ENCODE results near the gene PARD3. TPM values are rescaled to one million over a fixed set of nuclear protein-coding genes. Genes with fewer than 3 reads are reported as not detected.

The PARD3 gene
- total RNA-seq, 1 donor: 42.1 TPM

DNA sequence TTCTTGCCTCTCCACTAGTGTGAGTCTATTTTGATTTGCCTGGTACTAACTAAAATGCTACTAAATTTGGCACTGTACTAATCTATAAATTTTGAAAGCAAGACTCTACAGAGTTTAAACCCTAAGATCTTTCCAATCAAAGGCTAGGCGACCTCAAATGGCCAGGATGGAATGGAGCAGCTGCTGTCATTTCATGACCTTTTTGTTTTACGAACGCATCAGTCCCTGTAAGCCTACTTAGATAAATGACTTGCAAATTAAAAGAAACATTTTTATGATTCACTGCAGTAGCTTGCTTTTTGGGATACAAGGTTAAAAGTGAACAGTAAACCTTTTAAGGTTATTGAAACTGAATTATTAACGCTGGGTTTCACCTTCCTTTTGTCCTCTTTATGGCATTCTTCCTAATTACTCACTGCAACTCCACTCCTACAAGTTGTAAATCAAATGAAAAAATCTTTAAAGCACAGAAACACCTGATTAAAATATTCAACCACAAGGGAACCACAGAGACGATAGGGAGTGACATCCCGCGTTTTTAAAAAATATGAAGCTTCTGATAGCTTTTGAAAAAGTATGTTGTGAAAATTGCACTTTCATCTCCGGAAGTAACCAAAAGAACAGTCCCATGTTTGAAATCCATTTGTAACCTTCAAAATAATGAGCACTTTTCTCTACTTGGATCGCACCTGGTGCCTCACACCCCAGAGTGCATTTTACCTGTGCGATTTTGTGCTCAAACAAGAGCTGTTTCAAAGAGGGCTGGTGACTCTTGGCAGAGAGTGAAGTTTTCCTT is 595.1 kb downstream of the PARD3 start:
- H3K4me3 ChIP-seq (ENCODE audit: low read depth, low read length): no peak overlapping the region
- no peak for DNase-seq (ENCODE audit: low read depth)
- TF ChIP-seq, protein P1, sequence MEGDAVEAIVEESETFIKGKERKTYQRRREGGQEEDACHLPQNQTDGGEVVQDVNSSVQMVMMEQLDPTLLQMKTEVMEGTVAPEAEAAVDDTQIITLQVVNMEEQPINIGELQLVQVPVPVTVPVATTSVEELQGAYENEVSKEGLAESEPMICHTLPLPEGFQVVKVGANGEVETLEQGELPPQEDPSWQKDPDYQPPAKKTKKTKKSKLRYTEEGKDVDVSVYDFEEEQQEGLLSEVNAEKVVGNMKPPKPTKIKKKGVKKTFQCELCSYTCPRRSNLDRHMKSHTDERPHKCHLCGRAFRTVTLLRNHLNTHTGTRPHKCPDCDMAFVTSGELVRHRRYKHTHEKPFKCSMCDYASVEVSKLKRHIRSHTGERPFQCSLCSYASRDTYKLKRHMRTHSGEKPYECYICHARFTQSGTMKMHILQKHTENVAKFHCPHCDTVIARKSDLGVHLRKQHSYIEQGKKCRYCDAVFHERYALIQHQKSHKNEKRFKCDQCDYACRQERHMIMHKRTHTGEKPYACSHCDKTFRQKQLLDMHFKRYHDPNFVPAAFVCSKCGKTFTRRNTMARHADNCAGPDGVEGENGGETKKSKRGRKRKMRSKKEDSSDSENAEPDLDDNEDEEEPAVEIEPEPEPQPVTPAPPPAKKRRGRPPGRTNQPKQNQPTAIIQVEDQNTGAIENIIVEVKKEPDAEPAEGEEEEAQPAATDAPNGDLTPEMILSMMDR (IDR thresholded peaks at IDR 0.05; ENCODE audit: insufficient read depth, low read length): no peak

DNA sequence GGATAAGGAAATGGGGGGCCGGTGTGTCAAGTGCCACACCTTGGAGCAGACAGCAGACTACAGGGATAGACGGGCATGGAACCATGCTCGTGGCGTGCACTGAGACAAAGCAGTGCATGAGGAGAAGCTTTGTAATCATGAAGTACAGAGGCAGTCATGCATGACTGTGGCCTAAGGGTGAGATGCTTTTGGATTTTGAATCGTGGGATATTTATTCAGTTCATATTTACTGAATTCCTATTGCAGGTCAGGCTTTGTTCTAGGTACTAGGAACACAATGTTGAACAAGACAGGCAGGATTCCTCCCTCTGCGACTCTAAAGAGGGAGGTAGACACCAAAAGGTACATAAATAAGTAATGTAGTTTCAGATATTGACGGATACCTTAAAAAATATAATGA is 597.6 kb downstream of the PARD3 start:
- no peak for DNase-seq (ENCODE audit: low read depth)
- TF ChIP-seq, protein P1 (IDR thresholded peaks at IDR 0.05; ENCODE audit: insufficient read depth, low read length): no peak
- no peak overlapping the region for H3K4me3 ChIP-seq (ENCODE audit: low read depth, low read length)

DNA sequence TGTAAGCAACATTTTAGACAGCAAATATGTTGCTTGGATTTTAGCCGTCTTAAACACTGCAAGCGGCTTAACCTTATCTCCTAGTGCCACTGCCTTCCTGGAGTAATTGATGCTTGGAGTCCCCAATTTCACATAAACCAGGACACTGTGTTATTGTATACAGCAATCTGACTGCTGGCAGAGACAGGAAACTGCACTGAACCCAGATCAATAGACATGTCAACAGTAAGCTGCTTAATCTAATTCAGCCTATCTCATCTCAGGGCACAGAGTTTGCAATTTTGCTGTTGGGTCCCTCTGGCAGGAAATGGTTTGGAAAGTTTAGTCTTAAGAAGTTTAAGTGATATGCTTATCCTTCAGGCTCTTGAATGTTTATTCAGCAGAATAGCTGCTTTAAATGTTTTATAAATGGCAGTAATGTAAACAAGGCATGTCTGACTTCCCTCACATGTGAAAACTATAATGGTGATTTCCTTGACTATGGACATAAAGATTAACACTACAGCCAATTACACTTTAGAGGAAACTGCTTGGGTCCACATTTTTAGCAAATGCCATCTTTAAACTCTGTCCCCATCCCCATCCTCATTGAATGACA is 598.6 kb downstream of the PARD3 start:
- H3K4me3 ChIP-seq (ENCODE audit: low read depth, low read length): no peak overlapping the region
- TF ChIP-seq, protein P1 (IDR thresholded peaks at IDR 0.05; ENCODE audit: insufficient read depth, low read length): no peak
- no peak for DNase-seq (ENCODE audit: low read depth)

DNA sequence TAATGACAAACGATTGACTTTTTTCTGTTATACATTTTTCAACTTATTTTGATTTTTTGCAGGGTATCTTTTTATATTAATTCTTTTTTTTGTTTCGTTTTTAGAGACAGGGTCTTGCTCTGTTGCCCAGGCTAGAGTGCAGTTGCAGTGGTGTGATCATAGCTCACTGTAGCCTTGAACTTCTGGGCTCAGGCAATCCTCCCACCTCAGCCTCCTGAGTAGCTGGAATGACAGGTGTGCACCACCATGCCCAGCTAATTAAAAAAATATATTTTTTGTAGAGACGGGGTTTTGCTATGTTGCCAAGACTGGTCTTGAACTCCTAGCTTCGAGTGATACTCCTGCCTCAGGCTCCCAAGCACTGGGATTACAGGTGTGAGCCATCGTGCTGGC is 601.3 kb downstream of the PARD3 start:
- no peak for DNase-seq (ENCODE audit: low read depth)
- H3K4me3 ChIP-seq (ENCODE audit: low read depth, low read length): no peak overlapping the region
- TF ChIP-seq, protein P1 (IDR thresholded peaks at IDR 0.05; ENCODE audit: insufficient read depth, low read length): no peak

DNA sequence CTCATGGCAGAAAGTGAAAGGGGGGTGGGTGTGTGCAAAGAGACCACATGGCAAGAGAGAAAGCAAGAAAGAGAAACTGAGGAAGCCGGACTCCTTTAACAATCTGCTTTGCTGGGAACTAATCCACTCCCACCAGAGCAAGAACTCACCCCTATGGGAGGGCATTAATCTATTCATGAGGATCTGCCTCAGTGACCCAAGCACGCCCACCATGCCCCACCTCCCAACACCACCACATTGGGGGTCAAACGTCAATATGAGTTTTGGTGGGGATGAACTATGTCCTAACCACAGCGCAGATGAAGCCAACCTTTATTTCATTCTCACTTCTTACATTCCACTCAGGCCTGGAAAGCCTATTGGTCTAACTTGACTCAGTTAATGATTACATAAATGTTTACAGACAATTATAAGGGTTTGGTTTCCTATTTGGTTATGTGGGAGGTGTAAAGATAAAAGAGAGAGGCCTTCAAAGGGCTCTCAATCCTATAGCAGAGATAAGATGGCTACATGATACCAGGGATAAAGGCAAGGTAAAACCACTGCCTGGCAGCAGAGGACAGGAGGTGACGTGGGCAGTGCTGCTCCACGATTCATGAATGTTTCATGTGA is 601.8 kb downstream of the PARD3 start:
- TF ChIP-seq, protein P1 (IDR thresholded peaks at IDR 0.05; ENCODE audit: insufficient read depth, low read length): no peak
- H3K4me3 ChIP-seq (ENCODE audit: low read depth, low read length): no peak overlapping the region
- DNase-seq (ENCODE audit: low read depth): no peak

DNA sequence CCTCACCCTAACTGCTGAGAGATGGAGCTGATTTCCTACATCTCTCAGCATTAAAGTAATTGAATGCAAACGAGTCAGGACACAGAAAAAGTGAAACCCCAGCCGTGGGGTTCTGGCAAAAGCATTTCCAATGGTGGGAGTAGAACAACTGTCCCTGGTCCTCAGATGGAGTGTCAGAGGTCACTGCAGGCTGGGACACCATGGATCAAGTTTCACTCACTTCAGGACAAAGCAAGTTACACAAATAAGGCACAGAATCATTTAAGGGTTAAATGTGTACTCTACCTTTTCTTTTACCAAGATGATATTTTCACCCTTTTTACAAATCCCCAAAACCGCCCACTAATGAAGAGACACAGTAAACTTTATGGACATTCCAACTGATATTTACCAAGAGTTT is 607.8 kb downstream of the PARD3 start:
- TF ChIP-seq, protein P1 (IDR thresholded peaks at IDR 0.05; ENCODE audit: insufficient read depth, low read length): no peak
- no peak overlapping the region for H3K4me3 ChIP-seq (ENCODE audit: low read depth, low read length)
- no peak for DNase-seq (ENCODE audit: low read depth)
